H1 (cell line): ENCODE data around the gene MYMX. TPM values are rescaled to one million over a fixed set of nuclear protein-coding genes. Genes with fewer than 3 reads are reported as not detected.

Experiments used
- BACH1 ChIP-seq: IDR thresholded peaks from 2 replicates; pipeline ENCODE4 v1.6.1; 2012; ENCODE audit warnings: low read length, improper control_type of control experiment
- BCL11A ChIP-seq, 2 experiments: IDR thresholded peaks; one replicate each; pipeline ENCODE4 v1.6.1; 2011; ENCODE audit warnings: low read depth in 2 of 2, low read length in 2 of 2, mild to moderate bottlenecking in 2 of 2
- CEBPB ChIP-seq: IDR thresholded peaks from 2 replicates; pipeline ENCODE4 v1.6.1; 2012; ENCODE audit warnings: low read depth, low read length
- EGR1 ChIP-seq: IDR thresholded peaks from 2 replicates; pipeline ENCODE4 v1.6.1; 2011; ENCODE audit warnings: low read depth, low read length, borderline replicate concordance
- EP300 ChIP-seq, 2 experiments: IDR thresholded peaks; 1 replicate in 1 of 2; 2 replicates in 1 of 2; pipeline ENCODE4 v1.6.1; 2011 to 2012; ENCODE audit warnings: low read depth in 2 of 2, low read length in 2 of 2, mild to moderate bottlenecking in 2 of 2, borderline replicate concordance in 1 of 2, inconsistent platforms in 1 of 2, moderate library complexity in 1 of 2
- EZH2 ChIP-seq: fragments of 200-600 bp; sonication (generic); IDR thresholded peaks from 2 replicates; pipeline ENCODE4 v1.7.1; 2012; ENCODE audit warnings: low read depth, mild to moderate bottlenecking, moderate library complexity, low read length, inconsistent platforms; ENCODE audit not compliant: severe bottlenecking
- GTF2F1 ChIP-seq: IDR thresholded peaks from 2 replicates; pipeline ENCODE4 v1.6.1; 2012; ENCODE audit warnings: low read depth, low read length, improper control_type of control experiment, borderline replicate concordance
- HDAC2 ChIP-seq, 2 experiments: fragments of 300-600 bp in 1 of 2; sonication (generic) in 1 of 2; IDR thresholded peaks; 2 replicates each; pipeline ENCODE4 v1.6.1; 2011 to 2012; ENCODE audit warnings: low read depth in 2 of 2, low read length in 2 of 2, mild to moderate bottlenecking in 2 of 2, moderate library complexity in 2 of 2, borderline replicate concordance in 1 of 2, inconsistent platforms in 1 of 2
- KDM4A ChIP-seq: IDR thresholded peaks from one replicate; pipeline ENCODE4 v1.7.1; 2012; ENCODE audit warnings: low read depth, mild to moderate bottlenecking, moderate library complexity, low read length, inconsistent platforms; ENCODE audit not compliant: severe bottlenecking
- NANOG ChIP-seq: IDR thresholded peaks from 2 replicates; pipeline ENCODE4 v1.6.1; 2011; ENCODE audit warnings: low read length, low read depth, mild to moderate bottlenecking, inconsistent platforms; ENCODE audit not compliant: insufficient read depth, poor library complexity, severe bottlenecking
- PHF8 ChIP-seq: fragments of 200-600 bp; sonication (generic); conservative IDR thresholded peaks from 2 replicates; pipeline ENCODE4 v1.7.1; 2012; ENCODE audit warnings: low read depth, mild to moderate bottlenecking, inconsistent platforms, low read length, moderate library complexity
- POLR2A ChIP-seq, 2 experiments: IDR thresholded peaks; 1 replicate in 1 of 2; 2 replicates in 1 of 2; pipeline ENCODE4 v1.6.1; 2011; ENCODE audit warnings: low read depth in 2 of 2, low read length in 2 of 2, mild to moderate bottlenecking in 2 of 2; ENCODE audit errors: control extremely low read depth in 1 of 2
- POLR2AphosphoS5 ChIP-seq: IDR thresholded peaks from 2 replicates; pipeline ENCODE4 v1.6.1; 2011; ENCODE audit warnings: low read depth, low read length
- RBBP5 ChIP-seq: IDR thresholded peaks from 2 replicates; pipeline ENCODE4 v1.7.1; 2012; ENCODE audit warnings: low read depth, mild to moderate bottlenecking, inconsistent platforms, low read length, moderate library complexity, borderline replicate concordance
- SIN3A ChIP-seq, 2 experiments: IDR thresholded peaks in 1 of 2; conservative IDR thresholded peaks in 1 of 2; 2 replicates each; pipeline ENCODE4 v1.6.1; 2011 to 2012; ENCODE audit warnings: low read length in 2 of 2, improper control_type of control experiment in 1 of 2, low read depth in 1 of 2, mild to moderate bottlenecking in 1 of 2
- SIRT6 ChIP-seq: IDR thresholded peaks from one replicate; pipeline ENCODE4 v1.7.1; 2012; ENCODE audit warnings: low read length, inconsistent platforms
- USF2 ChIP-seq: IDR thresholded peaks from 2 replicates; pipeline ENCODE4 v1.6.1; 2011; ENCODE audit warnings: low read length, improper control_type of control experiment
- polyA plus RNA-seq, 7 experiments: library from polyadenylated mRNA; depleted of rRNA in 3 of 7; stranded (reverse) in 5 of 7; unstranded in 2 of 7; fragments of >200 nt in 5 of 7; fragments of 200-250 nt in 2 of 7; gene quantifications; 1 replicate in 5 of 7; 2 replicates in 1 of 7; 4 replicates in 1 of 7; pipeline versions ENCODE4 v1.2.1 to v1.2.3, GENCODE V29; 2011 to 2013; ENCODE audit warnings: missing spikeins in 2 of 7, mixed read lengths in 2 of 7
- total RNA-seq: library from RNA; stranded (reverse); fragmentation: NEBNext Ultra II Directional; extraction: Animal tissue kit (Norgen Biotek cat#: 25700); gene quantifications from 2 replicates; pipeline ENCODE4 v1.2.1, GENCODE V29; 2021

MYMX gene
- total and polyA plus RNA-seq, 2 of the 8 experiments (the other 6 are each of a cell fraction or from before 2014, with no cell fraction given) = 4.7 to 6.9 TPM

DNA sequence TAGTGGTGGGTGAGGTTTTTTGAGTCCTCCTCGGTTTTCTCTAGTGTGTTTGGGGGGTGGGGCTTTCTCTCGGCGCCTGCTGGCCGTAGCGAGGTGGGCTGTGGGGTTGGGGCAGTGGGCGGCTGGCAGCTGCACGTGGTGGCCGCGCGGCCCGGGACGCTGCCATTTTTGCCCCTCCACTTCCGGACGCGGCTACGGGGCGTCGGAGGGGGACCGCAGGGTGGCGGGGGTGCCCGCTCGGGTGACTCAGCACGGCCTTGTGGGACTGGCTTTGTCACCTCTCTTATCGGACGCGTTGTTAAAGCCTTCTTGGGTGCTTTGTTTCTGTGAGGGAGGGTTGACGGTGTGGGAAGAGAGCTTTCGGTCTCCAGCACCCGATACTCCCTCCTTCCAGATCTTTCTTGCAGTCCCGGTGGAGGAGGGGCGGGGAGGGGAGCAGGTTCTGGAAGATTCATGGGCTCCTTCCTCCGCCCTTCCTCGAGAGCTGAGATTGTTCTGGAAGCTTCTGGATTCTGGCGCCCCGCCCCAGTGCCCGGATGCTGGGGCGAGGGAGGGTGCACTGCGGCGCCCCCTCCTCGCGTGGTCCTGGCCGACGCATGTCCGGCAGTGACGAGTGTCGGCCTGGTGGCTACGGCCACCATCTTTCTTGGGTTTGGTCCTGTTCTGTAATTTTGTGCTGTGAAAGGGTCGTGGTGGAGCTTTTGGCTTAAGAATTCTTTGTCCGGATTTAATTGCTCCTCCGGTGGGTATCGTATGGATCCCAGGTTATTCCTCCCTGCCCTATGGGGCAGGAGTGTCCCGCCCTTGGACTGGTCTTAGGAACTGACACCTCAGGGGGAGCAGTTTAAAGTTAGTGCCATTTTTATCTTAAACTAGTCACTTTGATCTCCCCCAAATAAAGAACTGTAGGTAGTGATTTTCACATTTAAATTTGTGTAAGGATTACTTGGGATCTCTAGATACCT, 30.9 kb downstream of the MYMX start (continued):
- TF ChIP-seq USF2 (0 out of 2 replicates have a peak, but pooled peaks have one; percentile 1), EZH2 (no peak), BACH1 (peak; percentile 44; the same call in 1 of the 2 replicates), HDAC2 (IDR thresholded peaks at IDR 0.05; ENCODE audit: borderline replicate concordance in 1 of 2, low read depth in 2 of 2, low read length in 2 of 2) (peak in 1 of 2 experiments; percentile 80; a peak in 1 of 4 replicates), POLR2AphosphoS5 (peak; percentile 89; the same call in 1 of the 2 replicates), SIRT6 (peak; percentile 47), POLR2A (IDR thresholded peaks at IDR 0.05; ENCODE audit: control extremely low read depth in 1 of 2, low read depth in 2 of 2, low read length in 2 of 2) (peak in 1 of 2 experiments; percentile 38; a peak in 2 of 3 replicates), SIN3A (conservative IDR thresholded peaks at IDR 0.05 in 1 of 2, IDR thresholded peaks at IDR 0.05 in 1 of 2; ENCODE audit: low read depth in 1 of 2, low read length in 2 of 2) (0 out of 4 replicates have a peak, but pooled peaks have one; percentile 32 to 73), CEBPB (no peak), GTF2F1 (no peak), KDM4A (no peak), BCL11A (IDR thresholded peaks at IDR 0.05; ENCODE audit: low read depth in 2 of 2, low read length in 2 of 2) (no peak), RBBP5 (no peak), NANOG (no peak), PHF8 (peak; percentile 27; the same call in 1 of the 2 replicates), EP300 (IDR thresholded peaks at IDR 0.05; ENCODE audit: borderline replicate concordance in 1 of 2, low read depth in 2 of 2, low read length in 2 of 2) (no peak), EGR1 (no peak)
